ENCODE measurements around the gene TTLL9. TPM values are rescaled to one million over a fixed set of nuclear protein-coding genes. Genes with fewer than 3 reads are reported as not detected.

Gene TTLL9
- polyA plus RNA-seq, 3 donors: 0.21 TPM; not detected in 2

DNA sequence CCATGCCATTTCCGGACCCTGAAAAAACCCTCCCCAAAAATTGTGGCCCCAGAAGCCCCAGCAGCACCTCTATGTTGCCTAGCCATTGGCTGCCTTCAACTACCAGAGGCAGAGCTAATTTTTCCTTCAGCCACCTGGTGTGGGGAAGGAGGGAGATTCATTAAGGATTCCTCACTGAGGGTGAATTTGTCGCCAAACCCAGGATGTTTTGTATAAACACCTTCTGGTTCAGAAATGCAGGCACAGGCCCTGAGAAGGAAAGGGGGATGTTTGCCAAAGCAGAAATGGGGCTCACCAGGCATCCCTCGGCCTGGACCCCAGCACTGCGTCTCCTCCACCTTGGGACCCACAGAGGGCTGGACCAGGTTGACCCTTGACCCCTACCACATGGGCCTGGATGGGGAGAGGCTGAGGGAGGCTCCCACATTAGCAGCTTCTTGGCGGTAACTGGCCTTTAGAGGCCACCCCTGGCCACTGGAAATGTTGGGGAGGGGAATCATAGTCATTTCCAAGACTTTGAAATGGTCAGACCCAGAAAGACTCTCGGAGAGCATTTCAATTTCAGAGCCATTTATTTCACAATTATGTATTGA, 83.2 kb downstream of the TTLL9 start:
- 100% methylated on average over 1 of the region's 6 CpGs for WGBS (ENCODE audit: insufficient coverage)
- no peak overlapping the region for H2AFZ ChIP-seq (ENCODE audit: insufficient read depth, low read depth, low read length, poor library complexity, severe bottlenecking)
- Mint-ChIP-seq H3K27ac (no peak overlapping the region), H3K9me3 (peaks cover 0 to under 1% (median 0%) of the 10 kb centered on the region in 7 donors), H3K36me3 (peaks cover 12 to 15% of the 10 kb centered on the region in 2 donors), H3K4me1 (peaks cover 16% of the 10 kb centered on the region), H3K4me3 (no peak overlapping the region), H3K27me3 (ENCODE audit: low read depth in 3 of 3) (peaks cover 10 to 17% (median 15%) of the 10 kb centered on the region in 3 donors)
- no peak overlapping the region for H3K4me3 ChIP-seq (replicated peaks in 1 of 3; ENCODE audit: low read depth in 2 of 3, low read length in 3 of 3)
- no peak overlapping the region for H3K9ac ChIP-seq (ENCODE audit: insufficient read depth, low read length, poor library complexity, severe bottlenecking)
- H3K36me3 ChIP-seq (replicated peaks in 1 of 2; ENCODE audit: control insufficient read depth in 1 of 2, insufficient read depth in 2 of 2, low read length in 2 of 2): peaks cover 14 to 17% of the 10 kb centered on the region in 2 donors
- H3K9me3 ChIP-seq (replicated peaks in 1 of 2; ENCODE audit: control insufficient read depth in 1 of 2, insufficient read depth in 1 of 2, low read length in 2 of 2): no peaks in the 10 kb centered on the region
- H3K27me3 ChIP-seq (ENCODE audit: control insufficient read depth in 2 of 2, insufficient read depth in 2 of 2, low read length in 2 of 2): peaks cover 0 to 6% of the 10 kb centered on the region in 2 donors
- H3K79me2 ChIP-seq (ENCODE audit: insufficient read depth, low read length): peaks cover 21% of the 10 kb centered on the region
- TF ChIP-seq, protein P1, sequence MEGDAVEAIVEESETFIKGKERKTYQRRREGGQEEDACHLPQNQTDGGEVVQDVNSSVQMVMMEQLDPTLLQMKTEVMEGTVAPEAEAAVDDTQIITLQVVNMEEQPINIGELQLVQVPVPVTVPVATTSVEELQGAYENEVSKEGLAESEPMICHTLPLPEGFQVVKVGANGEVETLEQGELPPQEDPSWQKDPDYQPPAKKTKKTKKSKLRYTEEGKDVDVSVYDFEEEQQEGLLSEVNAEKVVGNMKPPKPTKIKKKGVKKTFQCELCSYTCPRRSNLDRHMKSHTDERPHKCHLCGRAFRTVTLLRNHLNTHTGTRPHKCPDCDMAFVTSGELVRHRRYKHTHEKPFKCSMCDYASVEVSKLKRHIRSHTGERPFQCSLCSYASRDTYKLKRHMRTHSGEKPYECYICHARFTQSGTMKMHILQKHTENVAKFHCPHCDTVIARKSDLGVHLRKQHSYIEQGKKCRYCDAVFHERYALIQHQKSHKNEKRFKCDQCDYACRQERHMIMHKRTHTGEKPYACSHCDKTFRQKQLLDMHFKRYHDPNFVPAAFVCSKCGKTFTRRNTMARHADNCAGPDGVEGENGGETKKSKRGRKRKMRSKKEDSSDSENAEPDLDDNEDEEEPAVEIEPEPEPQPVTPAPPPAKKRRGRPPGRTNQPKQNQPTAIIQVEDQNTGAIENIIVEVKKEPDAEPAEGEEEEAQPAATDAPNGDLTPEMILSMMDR (IDR thresholded peaks at IDR 0.05): no peak
- no peak for DNase-seq
- peaks cover 19% of the 10 kb centered on the region for H4K20me1 ChIP-seq (ENCODE audit: insufficient read depth, low read length)
- H3K27ac ChIP-seq (ENCODE audit: low read depth in 1 of 2, low read length in 2 of 2): no peak overlapping the region
- peaks cover 12 to 13% of the 10 kb centered on the region in 2 donors for H3K4me1 ChIP-seq (ENCODE audit: control insufficient read depth in 1 of 2, insufficient read depth in 2 of 2, low read length in 2 of 2)
- no peak overlapping the region for H3K4me2 ChIP-seq (replicated peaks; ENCODE audit: extremely low read depth, low read length, poor library complexity, severe bottlenecking)
- intact Hi-C loops (cut with micrococcal nuclease): loop anchor here (5.0 kb wide), 3 partner anchors 76 to 131 kb away; no protein-coding TSS in a partner anchor

DNA sequence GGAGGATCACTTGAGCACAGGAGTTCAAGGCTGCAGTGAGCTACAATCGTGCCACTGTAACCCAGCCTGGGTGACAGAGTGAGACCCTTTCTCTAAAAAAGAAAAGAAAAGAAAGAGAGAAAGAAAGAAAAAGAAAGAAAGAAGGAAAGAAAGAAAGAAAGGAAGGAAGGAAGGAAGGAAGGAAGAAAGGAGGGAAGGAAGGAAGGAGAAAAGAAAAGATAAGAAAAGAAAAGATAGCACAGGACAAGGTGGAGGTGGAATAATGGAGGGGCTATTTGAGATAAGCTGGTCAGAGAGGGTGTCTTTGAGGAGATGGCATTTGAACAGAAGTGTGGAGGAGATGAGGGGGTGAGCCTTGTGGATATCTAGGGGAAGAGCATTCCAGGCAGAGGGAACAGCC, 84.1 kb downstream of the TTLL9 start:
- Histone ChIP-seq H4K20me1 (ENCODE audit: insufficient read depth, low read length) (peaks cover 13% of the 10 kb centered on the region), H3K27me3 (ENCODE audit: control insufficient read depth in 2 of 2, insufficient read depth in 2 of 2, low read length in 2 of 2) (peaks cover 0 to 6% of the 10 kb centered on the region in 2 donors), H3K4me1 (ENCODE audit: control insufficient read depth in 1 of 2, insufficient read depth in 2 of 2, low read length in 2 of 2) (peaks cover 12 to 13% of the 10 kb centered on the region in 2 donors), H2AFZ (ENCODE audit: insufficient read depth, low read depth, low read length, poor library complexity, severe bottlenecking) (no peak overlapping the region), H3K4me3 (replicated peaks in 1 of 3; ENCODE audit: low read depth in 2 of 3, low read length in 3 of 3) (no peak overlapping the region), H3K27ac (ENCODE audit: low read depth in 1 of 2, low read length in 2 of 2) (no peak overlapping the region), H3K36me3 (replicated peaks in 1 of 2; ENCODE audit: control insufficient read depth in 1 of 2, insufficient read depth in 2 of 2, low read length in 2 of 2) (peaks cover 7 to 9% of the 10 kb centered on the region in 2 donors), H3K79me2 (ENCODE audit: insufficient read depth, low read length) (peaks cover 21% of the 10 kb centered on the region), H3K9me3 (replicated peaks in 1 of 2; ENCODE audit: control insufficient read depth in 1 of 2, insufficient read depth in 1 of 2, low read length in 2 of 2) (no peaks in the 10 kb centered on the region), H3K4me2 (replicated peaks; ENCODE audit: extremely low read depth, low read length, poor library complexity, severe bottlenecking) (no peak overlapping the region), H3K9ac (ENCODE audit: insufficient read depth, low read length, poor library complexity, severe bottlenecking) (no peak overlapping the region)
- peaks cover 12 to 17% (median 15%) of the 10 kb centered on the region in 3 donors for H3K27me3 Mint-ChIP-seq (ENCODE audit: low read depth in 3 of 3)
- peaks cover 6 to 8% of the 10 kb centered on the region in 2 donors for H3K36me3 Mint-ChIP-seq
- no peak overlapping the region for H3K27ac Mint-ChIP-seq
- intact Hi-C loops (cut with micrococcal nuclease): loop anchor here (5.0 kb wide), 3 partner anchors 77 to 132 kb away; no protein-coding TSS in a partner anchor
- no peak overlapping the region for H3K4me3 Mint-ChIP-seq
- H3K9me3 Mint-ChIP-seq: no peaks in the 10 kb centered on the region
- DNase-seq: no peak
- H3K4me1 Mint-ChIP-seq: peaks cover 16% of the 10 kb centered on the region
- TF ChIP-seq, protein P1 (IDR thresholded peaks at IDR 0.05): no peak
- 100% methylated on average over 1 of the region's 1 CpG for WGBS (ENCODE audit: insufficient coverage)

All from CD14-positive monocyte (primary cell).